Kidney tubule cell (primary cell): ENCODE data around the gene VAC14.
"Not testable (repeated sequence)": the region's sequence is repeated elsewhere in the genome, so short reads cannot be mapped to it uniquely, and the experiment has no call there.

Experiments used
- DNase-seq: peaks from one replicate; pipeline ENCODE4 v3.0.0-alpha.2; 2018; ENCODE audit warnings: low spot score

The VAC14 gene

GRCh38 chr16:70800781-70801480, at the start of gene VAC14:
Gene VAC14 (minus strand): TSS chr16:70801158. CDS start chr16:70800900, 258 bp downstream.
- peak; percentile 94 for DNase-seq

GRCh38 chr16:70823498-70824118, 22.6 kb upstream of the VAC14 start:
- DNase-seq: not testable (repeated sequence)

- DNase-seq: not testable (repeated sequence)
Measured at GRCh38 chr16:70822734-70823133, 21.8 kb upstream of the VAC14 start.

- DNase-seq: not testable (repeated sequence)
Measured at GRCh38 chr16:70818088-70818487, 17.1 kb upstream of the VAC14 start.

- DNase-seq: no peak
Measured at GRCh38 chr16:70809392-70810060, 8.6 kb upstream of the VAC14 start.

GRCh38 chr16:70808371-70808770, 7.4 kb upstream of the VAC14 start:
- DNase-seq: no peak

GRCh38 chr16:70805787-70806186, 4.8 kb upstream of the VAC14 start:
- DNase-seq: peak; percentile 45

GRCh38 chr16:70805380-70805779, 4.4 kb upstream of the VAC14 start:
- no peak for DNase-seq

GRCh38 chr16:70804734-70805169, 3.8 kb upstream of the VAC14 start:
- DNase-seq: no peak

- DNase-seq: no peak
Measured at GRCh38 chr16:70804153-70804733, 3.3 kb upstream of the VAC14 start.

- no peak for DNase-seq
Measured at GRCh38 chr16:70803319-70803718, 2.4 kb upstream of the VAC14 start.

- DNase-seq: no peak
Measured at GRCh38 chr16:70801611-70802010, 653 bp upstream of the VAC14 start.

GRCh38 chr16:70800311-70800710, 647 bp downstream of the VAC14 start:
- peak; percentile 37 for DNase-seq

GRCh38 chr16:70796301-70796700, 4.7 kb downstream of the VAC14 start:
- DNase-seq: no peak

GRCh38 chr16:70795296-70795912, 5.6 kb downstream of the VAC14 start:
- peak; percentile 21 for DNase-seq

GRCh38 chr16:70793851-70794502, 7.0 kb downstream of the VAC14 start:
- DNase-seq: no peak

- DNase-seq: no peak
Measured at GRCh38 chr16:70790815-70791214, 10.1 kb downstream of the VAC14 start.

GRCh38 chr16:70789595-70790447, 11.1 kb downstream of the VAC14 start:
- DNase-seq: no peak

GRCh38 chr16:70788668-70789594, 12.0 kb downstream of the VAC14 start:
- peak; percentile 53 for DNase-seq
